AG09309 (cell line): ENCODE data around the gene PLCG2.
"Not testable (repeated sequence)": the region's sequence is repeated elsewhere in the genome, so short reads cannot be mapped to it uniquely, and the experiment has no call there.

Source experiments
- DNase-seq: peaks from one replicate; pipeline ENCODE4 v3.0.0-alpha.2; 2010; ENCODE audit warnings: low read depth
- H3K4me3 ChIP-seq: 2 replicates; pipeline ENCODE4 v1.5.1; 2011; ENCODE audit warnings: mild to moderate bottlenecking, low read depth, low read length, moderate library complexity; ENCODE audit not compliant: control insufficient read depth
- CTCF ChIP-seq: IDR thresholded peaks from 2 replicates; pipeline ENCODE4 v1.5.1; 2011; ENCODE audit warnings: mild to moderate bottlenecking, low read depth, low read length, inconsistent platforms; ENCODE audit not compliant: insufficient read depth, control insufficient read depth; ENCODE audit errors: missing control alignments

Gene PLCG2

DNA sequence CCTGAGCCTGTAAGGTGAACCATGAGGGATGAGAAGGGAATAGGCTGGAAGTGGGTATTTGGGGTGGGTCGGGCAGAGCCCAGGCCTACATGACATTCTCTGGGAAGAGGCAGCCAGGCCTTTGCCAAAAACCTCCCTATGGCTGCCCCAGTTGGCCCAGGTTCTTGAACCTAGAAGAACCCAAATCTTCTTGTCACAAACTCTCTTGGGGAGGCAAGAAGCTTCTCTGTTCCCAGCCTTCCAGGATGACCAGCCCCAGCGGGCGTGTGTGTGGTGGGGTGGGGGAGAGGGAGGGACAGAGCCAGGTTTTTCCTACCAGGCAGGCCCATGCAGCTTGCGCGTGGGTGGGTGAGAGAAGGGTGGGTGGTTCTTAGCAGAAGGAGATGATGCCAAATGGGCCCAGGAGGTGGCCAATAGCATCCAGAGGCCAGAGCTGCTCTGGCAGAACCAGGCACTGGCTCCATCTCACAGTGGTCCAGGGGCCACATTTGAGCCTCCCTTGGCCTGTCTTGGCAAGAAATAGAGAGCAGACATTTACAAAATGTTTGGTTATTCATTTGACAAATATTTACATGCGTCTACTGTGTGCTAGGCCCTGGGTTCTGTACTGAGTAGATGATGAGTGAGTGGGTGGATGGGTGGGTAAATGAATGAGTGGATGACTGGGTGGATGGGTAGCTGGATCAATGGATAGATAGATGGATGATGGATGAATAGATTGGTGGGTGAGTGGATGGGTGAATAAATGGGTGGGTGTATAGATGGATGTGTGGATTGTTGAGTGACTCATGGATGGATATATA lies 44.3 kb upstream of the PLCG2 start:
- H3K4me3 ChIP-seq = no peak overlapping the region
- no peak for DNase-seq
- TF ChIP-seq CTCF = no peak

GRCh38 chr16:81737885-81738536 lies 41.1 kb upstream of the PLCG2 start:
- peak; percentile 82 for TF ChIP-seq CTCF
- DNase-seq = peak; percentile 16
- H3K4me3 ChIP-seq = peak overlapping the region; percentile 25

GRCh38 chr16:81738783-81739496 lies 40.2 kb upstream of the PLCG2 start:
- no peak for TF ChIP-seq CTCF
- H3K4me3 ChIP-seq = no peak overlapping the region
- no peak for DNase-seq

- DNase-seq = no peak
- no peak for TF ChIP-seq CTCF
- no peak overlapping the region for H3K4me3 ChIP-seq
Measured at GRCh38 chr16:81739503-81739902, 39.6 kb upstream of the PLCG2 start.

- H3K4me3 ChIP-seq = no peak overlapping the region
- DNase-seq = no peak
- no peak for TF ChIP-seq CTCF
Measured at GRCh38 chr16:81740169-81740568, 38.9 kb upstream of the PLCG2 start.

DNA sequence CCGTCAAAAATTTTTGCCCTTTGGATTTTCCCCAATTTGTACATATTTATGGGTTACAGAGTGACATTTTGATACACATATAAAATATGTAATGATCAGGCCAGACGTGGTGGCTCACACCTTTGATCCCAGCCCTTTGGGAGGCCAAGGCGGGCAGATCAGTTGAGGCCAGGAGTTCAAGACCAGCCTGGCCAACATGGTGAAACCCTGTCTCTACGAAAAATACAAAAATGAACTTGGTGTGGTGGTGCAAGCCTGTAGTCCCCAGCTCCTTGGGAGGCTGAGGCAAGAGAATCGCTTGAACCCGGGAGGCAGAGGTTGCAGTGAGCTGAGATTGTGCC lies 37.7 kb upstream of the PLCG2 start:
- not testable (repeated sequence) for DNase-seq, H3K4me3 ChIP-seq

GRCh38 chr16:81744385-81744784 lies 34.7 kb upstream of the PLCG2 start:
- no peak for DNase-seq
- H3K4me3 ChIP-seq = no peak overlapping the region
- no peak for TF ChIP-seq CTCF
